ENCODE data around the gene C1QTNF8. TPM values are rescaled to one million over a fixed set of nuclear protein-coding genes. Genes with fewer than 3 reads are reported as not detected.

The C1QTNF8 gene
- total RNA-seq, 1 experiment from 2014 or later = 0.39 TPM

DNA sequence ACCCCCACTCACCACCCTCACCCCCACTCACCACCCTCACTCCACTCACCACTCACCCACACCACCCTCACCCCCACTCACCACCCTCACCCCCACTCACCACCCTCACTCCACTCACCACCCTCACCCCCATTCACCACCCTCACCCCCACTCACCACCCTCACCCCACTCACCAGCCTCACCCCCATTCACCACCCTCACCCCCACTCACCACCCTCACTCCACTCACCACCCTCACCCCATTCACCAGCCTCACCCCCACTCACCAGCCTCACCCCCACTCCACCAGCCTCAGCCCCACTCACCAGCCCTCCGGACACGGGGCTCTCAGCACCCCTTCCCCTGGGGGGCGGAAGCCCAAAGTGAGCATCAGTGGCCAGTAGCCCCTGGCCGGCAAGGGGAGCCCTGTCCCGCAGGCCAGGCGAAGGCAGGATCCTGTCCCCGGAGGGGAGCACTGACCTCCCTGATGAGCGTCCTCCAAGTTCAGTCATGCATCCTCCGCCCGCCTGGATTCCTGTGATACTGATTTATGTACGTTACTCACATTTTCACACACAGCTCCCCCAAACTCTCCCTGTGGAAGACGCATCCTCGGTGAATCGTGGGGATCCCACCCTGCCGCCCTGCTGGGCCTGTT, 18.0 kb upstream of the C1QTNF8 start:
- in situ Hi-C loops (cut with HindIII; ENCODE audit: low pct_unique_long_range_greater_than_20kb, low sequenced_read_pairs) = no loop called here
- Histone ChIP-seq H3K36me3 (ENCODE audit: control insufficient read depth, insufficient read depth, low read length) (no peaks in the 10 kb centered on the region), H3K4me3 (ENCODE audit: low read depth in 2 of 2, low read length in 2 of 2) (no peak overlapping the region), H3K27me3 (ENCODE audit: control insufficient read depth, insufficient read depth, low read length) (no peaks in the 10 kb centered on the region), H3K4me1 (ENCODE audit: control insufficient read depth, insufficient read depth, low read length) (peaks cover 4% of the 10 kb centered on the region; the same call in 1 of the 2 replicates), H3K27ac (ENCODE audit: low read length) (no peak overlapping the region), H3K9me3 (ENCODE audit: control insufficient read depth, insufficient read depth, low read depth, low read length) (no peaks in the 10 kb centered on the region)
- BruUV-seq (replicated peaks) = no TSS peak
- ChIA-PET POLR2A (no interaction called here), CTCF (no interaction called here)
- intact Hi-C loops (cut with micrococcal nuclease; ENCODE audit: unreplicated experiment) = no loop called here
- TF ChIP-seq TCF7L2 (IDR thresholded peaks at IDR 0.05; ENCODE audit: low read depth, low read length) (no peak), POLR2AphosphoS5 (IDR thresholded peaks at IDR 0.05; ENCODE audit: low read depth, low read length) (no peak), SIN3A (IDR thresholded peaks at IDR 0.05; ENCODE audit: borderline replicate concordance, insufficient read depth, low read depth, low read length) (no peak)
- TF ChIP-seq, protein P1, sequence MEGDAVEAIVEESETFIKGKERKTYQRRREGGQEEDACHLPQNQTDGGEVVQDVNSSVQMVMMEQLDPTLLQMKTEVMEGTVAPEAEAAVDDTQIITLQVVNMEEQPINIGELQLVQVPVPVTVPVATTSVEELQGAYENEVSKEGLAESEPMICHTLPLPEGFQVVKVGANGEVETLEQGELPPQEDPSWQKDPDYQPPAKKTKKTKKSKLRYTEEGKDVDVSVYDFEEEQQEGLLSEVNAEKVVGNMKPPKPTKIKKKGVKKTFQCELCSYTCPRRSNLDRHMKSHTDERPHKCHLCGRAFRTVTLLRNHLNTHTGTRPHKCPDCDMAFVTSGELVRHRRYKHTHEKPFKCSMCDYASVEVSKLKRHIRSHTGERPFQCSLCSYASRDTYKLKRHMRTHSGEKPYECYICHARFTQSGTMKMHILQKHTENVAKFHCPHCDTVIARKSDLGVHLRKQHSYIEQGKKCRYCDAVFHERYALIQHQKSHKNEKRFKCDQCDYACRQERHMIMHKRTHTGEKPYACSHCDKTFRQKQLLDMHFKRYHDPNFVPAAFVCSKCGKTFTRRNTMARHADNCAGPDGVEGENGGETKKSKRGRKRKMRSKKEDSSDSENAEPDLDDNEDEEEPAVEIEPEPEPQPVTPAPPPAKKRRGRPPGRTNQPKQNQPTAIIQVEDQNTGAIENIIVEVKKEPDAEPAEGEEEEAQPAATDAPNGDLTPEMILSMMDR (IDR thresholded peaks at IDR 0.05) = no peak
- TF ChIP-seq, protein P2, sequence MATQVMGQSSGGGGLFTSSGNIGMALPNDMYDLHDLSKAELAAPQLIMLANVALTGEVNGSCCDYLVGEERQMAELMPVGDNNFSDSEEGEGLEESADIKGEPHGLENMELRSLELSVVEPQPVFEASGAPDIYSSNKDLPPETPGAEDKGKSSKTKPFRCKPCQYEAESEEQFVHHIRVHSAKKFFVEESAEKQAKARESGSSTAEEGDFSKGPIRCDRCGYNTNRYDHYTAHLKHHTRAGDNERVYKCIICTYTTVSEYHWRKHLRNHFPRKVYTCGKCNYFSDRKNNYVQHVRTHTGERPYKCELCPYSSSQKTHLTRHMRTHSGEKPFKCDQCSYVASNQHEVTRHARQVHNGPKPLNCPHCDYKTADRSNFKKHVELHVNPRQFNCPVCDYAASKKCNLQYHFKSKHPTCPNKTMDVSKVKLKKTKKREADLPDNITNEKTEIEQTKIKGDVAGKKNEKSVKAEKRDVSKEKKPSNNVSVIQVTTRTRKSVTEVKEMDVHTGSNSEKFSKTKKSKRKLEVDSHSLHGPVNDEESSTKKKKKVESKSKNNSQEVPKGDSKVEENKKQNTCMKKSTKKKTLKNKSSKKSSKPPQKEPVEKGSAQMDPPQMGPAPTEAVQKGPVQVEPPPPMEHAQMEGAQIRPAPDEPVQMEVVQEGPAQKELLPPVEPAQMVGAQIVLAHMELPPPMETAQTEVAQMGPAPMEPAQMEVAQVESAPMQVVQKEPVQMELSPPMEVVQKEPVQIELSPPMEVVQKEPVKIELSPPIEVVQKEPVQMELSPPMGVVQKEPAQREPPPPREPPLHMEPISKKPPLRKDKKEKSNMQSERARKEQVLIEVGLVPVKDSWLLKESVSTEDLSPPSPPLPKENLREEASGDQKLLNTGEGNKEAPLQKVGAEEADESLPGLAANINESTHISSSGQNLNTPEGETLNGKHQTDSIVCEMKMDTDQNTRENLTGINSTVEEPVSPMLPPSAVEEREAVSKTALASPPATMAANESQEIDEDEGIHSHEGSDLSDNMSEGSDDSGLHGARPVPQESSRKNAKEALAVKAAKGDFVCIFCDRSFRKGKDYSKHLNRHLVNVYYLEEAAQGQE (IDR thresholded peaks at IDR 0.05; ENCODE audit: insufficient read depth in 1 of 2, low read depth in 2 of 2, low read length in 1 of 2) = no peak
- no peak for DNase-seq (ENCODE audit: low read depth, low spot score)
- no peak for ATAC-seq

DNA sequence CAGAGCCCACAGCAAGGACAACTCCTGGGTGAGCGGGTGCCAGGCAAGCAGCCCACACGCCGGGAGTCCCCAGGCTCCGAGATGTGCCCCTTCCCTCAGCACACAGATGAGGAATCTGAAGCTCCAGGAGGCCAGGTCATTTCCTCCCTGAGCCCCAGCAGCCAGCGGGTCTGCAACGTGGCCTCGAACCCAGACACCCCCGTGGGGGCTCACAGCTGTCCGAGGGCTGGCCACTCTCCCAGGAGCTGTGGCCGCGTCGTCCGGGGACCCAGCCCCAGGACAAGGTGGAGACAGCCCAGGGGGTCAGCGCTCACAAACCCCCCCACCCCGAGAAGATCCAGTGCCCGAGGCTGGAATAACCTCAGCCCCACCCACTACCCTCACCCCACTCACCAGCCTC, 17.4 kb upstream of the C1QTNF8 start:
- ChIA-PET CTCF (interaction anchor here (0.6 kb wide), 1 partner anchor 24 kb away, joined by 8 read pairs; no protein-coding TSS in a partner anchor), POLR2A (no interaction called here)
- Histone ChIP-seq H3K4me3 (ENCODE audit: low read depth in 2 of 2, low read length in 2 of 2) (no peak overlapping the region), H3K36me3 (ENCODE audit: control insufficient read depth, insufficient read depth, low read length) (no peaks in the 10 kb centered on the region), H3K4me1 (ENCODE audit: control insufficient read depth, insufficient read depth, low read length) (peaks cover 9% of the 10 kb centered on the region; the same call in 1 of the 2 replicates), H3K9me3 (ENCODE audit: control insufficient read depth, insufficient read depth, low read depth, low read length) (no peaks in the 10 kb centered on the region), H3K27ac (ENCODE audit: low read length) (no peak overlapping the region), H3K27me3 (ENCODE audit: control insufficient read depth, insufficient read depth, low read length) (no peaks in the 10 kb centered on the region)
- no peak for ATAC-seq
- in situ Hi-C loops (cut with HindIII; ENCODE audit: low pct_unique_long_range_greater_than_20kb, low sequenced_read_pairs) (no loop called here), intact Hi-C loops (cut with micrococcal nuclease; ENCODE audit: unreplicated experiment) (no loop called here)
- TF ChIP-seq, protein P1 (IDR thresholded peaks at IDR 0.05) = no peak
- TF ChIP-seq TCF7L2 (IDR thresholded peaks at IDR 0.05; ENCODE audit: low read depth, low read length) (no peak), POLR2AphosphoS5 (IDR thresholded peaks at IDR 0.05; ENCODE audit: low read depth, low read length) (no peak), SIN3A (IDR thresholded peaks at IDR 0.05; ENCODE audit: borderline replicate concordance, insufficient read depth, low read depth, low read length) (no peak)
- TF ChIP-seq, protein P2 (IDR thresholded peaks at IDR 0.05; ENCODE audit: insufficient read depth in 1 of 2, low read depth in 2 of 2, low read length in 1 of 2) = no peak
- no TSS peak for BruUV-seq (replicated peaks)
- DNase-seq (ENCODE audit: low read depth, low spot score) = no peak
